T-helper 2 cell (primary cell): ENCODE data around the gene OSM.

Experiments used
- DNase-seq, 5 experiments: peaks; one replicate each; pipeline versions ENCODE4 v3.0.0 to v3.0.0-alpha.2; 2012 to 2022

The OSM gene

GRCh38 chr22:30297991-30298701, 31.5 kb upstream of the OSM start:
- no peak for DNase-seq

GRCh38 chr22:30297276-30297990, 30.8 kb upstream of the OSM start:
- DNase-seq: no peak

DNA sequence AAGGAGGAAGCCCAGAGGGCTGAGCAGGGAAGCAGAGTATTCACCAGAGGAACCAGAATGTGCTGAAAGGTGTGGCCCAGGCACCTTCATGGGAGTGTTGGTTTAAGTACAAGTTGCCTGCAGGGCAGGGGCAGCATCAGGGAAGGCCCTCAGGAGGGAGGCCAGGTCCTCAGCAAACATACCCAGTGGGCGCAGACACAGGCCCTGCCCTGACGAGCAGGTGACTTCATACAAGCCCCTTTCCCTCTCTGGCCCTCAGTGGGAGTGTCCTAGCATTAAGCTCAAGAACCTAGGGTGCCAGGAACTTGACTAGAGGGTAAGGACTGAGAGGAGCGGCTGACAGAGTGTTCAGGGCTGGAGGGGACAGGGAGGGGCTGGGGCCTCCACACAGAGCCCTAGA, 30.2 kb upstream of the OSM start:
- no peak for DNase-seq

DNA sequence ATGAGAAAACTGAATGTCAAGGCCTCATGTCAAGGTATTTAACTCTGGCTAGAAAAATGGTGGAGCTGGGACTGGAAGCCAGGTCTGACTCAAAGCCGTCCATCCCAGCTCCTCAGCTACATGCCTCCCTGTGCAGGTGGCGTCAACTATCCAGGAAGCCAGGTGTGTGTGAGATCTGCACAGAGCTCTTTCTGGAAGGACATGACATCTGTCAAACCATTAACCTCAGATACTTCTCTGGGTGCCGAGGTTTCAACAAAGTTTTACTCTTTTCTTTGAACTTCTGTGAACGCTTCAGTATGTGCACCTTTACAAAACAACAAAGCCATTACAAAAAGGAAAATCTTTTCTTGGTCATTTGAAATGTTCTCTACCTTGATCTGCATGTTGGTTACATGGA, 29.7 kb upstream of the OSM start:
- no peak for DNase-seq

DNA sequence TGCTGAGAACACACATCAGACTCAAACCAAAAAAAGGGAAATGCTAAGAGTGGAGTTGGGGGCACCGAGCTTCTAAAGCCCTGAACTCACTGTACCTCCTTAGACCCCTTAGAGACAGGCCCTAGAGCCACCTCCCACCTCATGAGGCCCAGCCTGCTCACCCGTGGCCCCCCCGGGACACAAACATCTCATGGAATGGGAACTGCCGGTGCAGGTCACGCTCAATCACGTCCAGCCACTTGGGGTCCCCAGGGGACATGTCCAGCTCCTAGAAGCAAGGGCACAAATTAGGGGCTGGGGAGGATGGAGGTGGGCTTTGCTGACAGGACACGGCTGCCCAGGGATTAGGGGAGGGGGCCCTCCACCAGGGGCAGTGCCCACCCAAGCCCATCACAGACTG, 28.9 kb upstream of the OSM start:
- no peak for DNase-seq

DNA sequence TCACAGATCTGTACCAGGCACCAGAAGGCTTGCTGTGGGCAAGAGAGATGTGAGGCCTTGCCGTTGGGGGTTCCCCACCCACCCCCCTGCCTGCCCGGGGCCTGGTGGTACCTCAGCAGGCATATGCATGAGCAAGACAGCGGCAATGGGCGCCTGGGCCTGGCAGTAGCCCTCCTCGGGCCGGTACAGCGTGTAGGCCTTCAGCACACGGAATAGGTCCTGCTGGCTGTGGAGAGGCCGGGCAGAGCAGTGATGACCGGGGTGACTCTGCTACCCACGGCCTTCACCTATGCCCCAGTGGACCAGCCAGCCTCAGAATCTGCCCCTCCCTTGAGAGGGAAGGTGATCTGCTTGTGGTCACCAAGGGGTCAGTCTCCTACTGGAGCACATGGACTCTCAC, 28.2 kb upstream of the OSM start:
- DNase-seq: no peak

DNA sequence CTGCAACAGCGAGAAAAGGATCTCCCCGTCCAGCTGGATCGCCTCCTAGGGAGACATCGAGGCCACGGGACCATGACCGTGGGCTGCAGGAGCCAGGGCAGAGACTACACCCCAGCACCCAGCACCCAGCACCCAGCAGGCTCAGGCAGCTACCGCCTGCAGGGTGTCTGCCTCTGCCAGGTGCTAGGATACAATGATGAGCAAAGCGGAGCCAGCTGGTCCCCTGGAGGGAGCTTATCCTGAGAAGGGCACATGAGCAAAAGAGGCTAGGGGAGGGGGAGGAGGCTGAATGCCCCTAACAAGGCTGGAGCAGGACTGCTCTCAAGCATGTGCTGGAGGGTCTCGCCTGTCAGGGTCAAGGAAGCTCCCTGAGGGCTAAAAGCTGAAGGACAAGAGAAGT, 27.4 kb upstream of the OSM start:
- DNase-seq: no peak

DNA sequence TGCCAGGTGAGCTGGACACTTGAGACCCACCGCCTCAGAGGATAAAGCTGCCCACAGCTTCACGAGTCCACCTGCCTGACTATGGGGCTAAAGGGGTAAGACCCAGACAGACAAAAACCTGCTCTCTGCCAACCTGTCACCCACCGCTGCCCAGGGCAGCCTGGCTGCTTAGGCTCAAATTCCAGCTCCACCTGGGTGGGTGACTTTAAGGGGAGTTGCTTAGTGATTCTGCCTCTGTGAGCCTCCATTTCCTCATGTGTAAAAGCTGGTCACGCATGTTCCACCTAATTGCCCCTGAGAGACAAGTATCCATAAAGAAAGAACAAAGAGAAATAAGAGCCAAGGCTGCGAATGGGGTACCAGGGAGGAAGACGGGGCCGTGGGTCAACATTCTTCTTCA, 26.4 kb upstream of the OSM start:
- DNase-seq: no peak

DNA sequence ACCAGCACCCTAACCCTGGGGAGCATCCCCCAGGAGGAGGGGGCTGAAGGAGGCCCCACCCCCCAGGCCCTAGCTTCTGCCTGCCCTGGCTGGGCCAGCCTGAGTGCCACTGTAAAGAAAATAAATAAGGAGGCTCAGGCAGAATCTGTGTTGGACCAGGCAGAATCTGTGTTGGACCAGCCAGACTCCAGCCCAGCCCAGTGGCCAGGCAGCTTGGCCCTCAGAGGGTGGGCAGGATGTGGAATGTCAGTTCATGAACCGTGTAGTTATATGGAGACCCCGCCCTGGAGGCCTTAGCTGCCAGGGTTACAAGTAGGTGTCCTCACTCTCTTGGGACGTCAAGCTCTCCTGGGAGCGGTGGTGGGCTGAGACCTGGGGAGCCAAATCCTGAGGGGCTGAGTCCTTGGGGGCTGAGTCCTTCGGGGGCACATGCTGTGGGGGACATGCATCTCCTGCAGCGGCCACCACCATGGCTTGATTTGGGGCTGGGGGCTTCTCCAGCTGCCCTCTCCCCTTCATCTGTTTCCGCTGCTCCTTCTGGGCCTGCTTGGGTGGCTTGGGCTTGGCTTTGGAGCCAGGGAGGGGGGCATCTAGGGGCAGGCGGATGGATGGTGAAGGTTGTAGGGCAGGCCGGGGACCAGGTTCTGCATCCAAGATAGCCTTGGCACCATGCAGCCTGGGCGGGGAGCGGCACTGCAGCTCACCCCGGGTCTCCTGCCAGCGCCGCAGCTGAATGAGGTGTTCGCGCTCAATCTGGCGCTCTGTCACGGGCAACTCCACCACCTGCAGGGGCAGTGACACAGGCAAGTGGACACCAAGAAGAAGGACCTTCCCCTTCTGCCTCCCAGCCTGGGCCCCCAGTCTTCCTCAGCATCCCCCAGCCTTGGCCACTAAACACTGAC, 25.7 kb upstream of the OSM start:
- no peak for DNase-seq

DNA sequence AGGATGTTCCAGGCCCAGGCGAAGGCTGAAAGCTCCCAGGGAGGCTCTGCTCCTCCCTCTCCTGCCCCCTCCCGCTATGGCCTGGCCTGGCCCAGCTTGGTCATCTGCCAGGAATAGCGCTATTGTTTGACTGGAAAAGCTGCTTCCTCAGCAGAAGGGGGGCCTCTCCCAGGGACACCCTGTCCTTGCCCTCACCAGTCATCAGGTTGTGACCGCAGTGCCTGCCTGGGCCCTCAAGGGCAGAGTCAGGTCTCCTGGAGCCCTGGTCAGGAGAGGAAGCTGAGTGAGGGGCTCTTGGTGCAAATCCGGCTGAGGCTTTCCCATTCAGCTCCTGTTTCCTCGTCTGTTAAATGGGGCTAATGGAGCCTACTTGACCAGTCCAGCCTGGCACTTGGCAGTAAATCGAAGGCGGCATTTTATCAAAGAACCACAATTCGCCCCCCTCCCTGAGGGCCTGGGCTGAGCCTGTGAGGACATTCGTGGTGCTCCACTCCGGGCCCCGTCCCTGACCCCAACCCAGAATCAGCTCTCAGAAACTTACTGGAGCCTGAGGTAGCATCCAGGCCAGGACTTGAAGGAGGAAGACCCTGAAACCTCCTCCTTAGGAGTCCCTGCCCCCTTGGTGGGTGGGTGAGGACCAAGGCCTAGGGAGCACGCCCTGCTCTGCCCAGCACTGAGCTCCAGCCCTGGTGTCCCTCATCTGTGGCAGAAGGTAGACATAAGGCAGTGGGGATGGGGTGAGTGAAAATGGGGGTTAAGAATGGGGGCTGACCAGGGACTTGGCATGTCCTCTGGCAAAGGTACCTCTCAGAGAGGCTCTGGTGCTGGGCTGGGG, 24.6 kb upstream of the OSM start:
- DNase-seq: no peak

- DNase-seq: peak in 2 of 5 experiments; percentile 18 to 65
Observed at GRCh38 chr22:30290342-30291057, 23.8 kb upstream of the OSM start.

- DNase-seq: no peak
Observed at GRCh38 chr22:30289980-30290313, 23.3 kb upstream of the OSM start.

DNA sequence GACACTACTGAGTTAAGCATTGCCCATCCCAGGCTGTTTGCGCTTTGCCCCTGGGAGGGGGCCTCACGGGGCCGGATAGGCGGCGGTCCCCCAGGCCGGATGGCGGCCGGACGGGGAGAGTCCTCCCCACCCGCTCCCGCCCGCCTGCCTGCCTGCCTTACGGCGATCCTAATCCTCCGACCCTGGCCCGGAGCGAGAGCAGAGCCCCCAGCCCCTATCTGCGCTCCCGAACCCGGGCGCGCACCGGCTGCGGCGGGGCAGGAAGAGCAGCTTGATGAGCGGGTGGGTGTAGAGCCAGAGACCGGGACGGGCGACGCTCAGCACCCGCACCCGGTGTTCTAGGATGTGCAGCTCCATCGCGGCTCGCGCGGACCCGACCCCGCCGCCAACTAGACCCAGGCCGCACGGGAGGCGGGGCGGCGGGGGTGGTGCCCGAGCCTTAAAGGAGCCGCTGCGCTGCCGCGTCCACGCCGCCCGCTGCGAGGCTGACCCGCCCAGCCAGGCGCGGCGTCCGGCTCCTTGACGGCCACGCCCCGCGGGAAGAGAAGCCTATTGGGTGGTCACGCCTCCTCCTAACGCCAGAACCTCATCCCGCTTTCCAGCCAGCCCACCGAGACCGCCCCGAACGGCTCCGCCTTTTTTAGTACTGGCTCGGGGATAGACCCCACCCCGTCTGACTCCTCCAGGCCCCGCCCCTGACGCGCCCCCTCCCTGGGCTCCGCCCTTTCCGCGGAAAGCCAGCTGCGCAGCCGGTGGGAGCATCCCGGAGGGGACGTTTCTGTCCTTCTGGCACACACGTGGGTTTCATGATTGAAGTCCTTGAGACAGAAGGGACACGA, 22.7 kb upstream of the OSM start, which contains the start of gene CASTOR1:
CASTOR1 (minus strand) TSS at position 365 of the 839 bp plus-strand sequence; CDS start at position 357, 8 bp downstream.
- DNase-seq: peak; percentile 82 to 96 (median 84)

DNA sequence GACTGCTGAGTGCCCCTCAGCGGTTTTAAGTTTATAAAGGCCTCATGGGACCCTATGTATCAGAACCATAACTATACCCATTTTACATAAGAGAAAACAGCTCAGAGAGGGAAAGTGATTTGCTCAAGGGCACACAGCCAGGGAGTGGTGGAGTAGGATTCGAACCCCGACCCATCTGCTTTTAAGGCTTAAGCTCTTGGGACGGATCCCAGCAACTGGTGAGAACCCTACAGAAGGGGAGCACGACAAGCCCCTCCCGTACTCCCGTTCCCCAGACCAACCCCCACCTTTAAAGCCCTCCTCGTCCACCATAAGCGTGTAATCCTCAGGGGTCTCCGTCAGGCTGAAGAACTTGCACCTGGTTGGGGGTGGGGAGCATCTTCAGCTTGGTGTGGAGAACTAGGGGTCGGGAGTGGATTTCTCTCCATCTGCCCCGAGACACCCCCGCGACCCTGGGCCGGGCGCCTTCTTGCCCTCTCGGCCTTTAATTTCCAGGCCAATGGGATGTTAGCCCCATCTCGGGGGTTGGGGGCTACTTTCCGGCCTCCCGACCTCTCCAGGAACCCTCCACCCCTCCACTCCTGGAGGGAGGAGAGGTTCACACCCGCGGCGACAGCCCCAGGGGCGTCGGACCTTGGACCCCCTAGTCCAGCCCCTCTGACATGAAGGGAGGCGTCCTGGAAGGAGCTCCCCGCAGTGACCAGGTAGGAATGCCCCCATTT, 21.9 kb upstream of the OSM start:
- peak in 1 of 5 experiments; percentile 37 for DNase-seq

GRCh38 chr22:30287648-30288418, 21.2 kb upstream of the OSM start:
- peak; percentile 62 to 89 (median 81) for DNase-seq

- peak; percentile 72 to 83 (median 81) for DNase-seq
Observed at GRCh38 chr22:30286813-30287647, 20.4 kb upstream of the OSM start.

DNA sequence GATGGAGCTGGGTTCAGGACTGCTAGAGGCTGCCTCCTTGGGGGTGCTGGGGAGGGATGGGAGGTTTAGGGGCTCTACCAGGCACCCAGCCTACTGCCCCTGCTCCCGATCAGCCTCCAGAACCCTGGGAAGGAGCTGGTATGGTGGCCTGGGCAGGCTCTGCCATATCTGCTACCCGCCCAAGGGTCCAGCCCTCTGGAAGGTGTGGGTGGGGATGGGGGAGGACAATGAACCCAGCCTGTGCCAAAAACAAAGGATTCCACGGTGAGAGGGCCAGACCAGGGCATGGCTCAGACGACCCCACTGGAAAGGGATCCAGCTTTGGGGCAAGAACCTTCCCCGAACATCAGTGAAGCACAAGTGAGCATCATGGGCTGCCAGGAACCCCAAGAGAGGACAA, 19.7 kb upstream of the OSM start:
- no peak for DNase-seq

- no peak for DNase-seq
Observed at GRCh38 chr22:30285846-30286200, 19.2 kb upstream of the OSM start.
